ENCODE data around the gene SMARCAD1.
A peak's percentile ranks its signal among the peaks of the same experiment; 100 is the strongest.
"Not testable (repeated sequence)": the region's sequence is repeated elsewhere in the genome, so short reads cannot be mapped to it uniquely, and the experiment has no call there.

The SMARCAD1 gene

GRCh38 chr4:94302191-94302590, 94.5 kb downstream of the SMARCAD1 start:
- DNase-seq, result no peak

- DNase-seq, result peak in 2 of 3 experiments; percentile 19 to 67
Observed at GRCh38 chr4:94304365-94304971, 96.8 kb downstream of the SMARCAD1 start.

- DNase-seq, result no peak
Observed at GRCh38 chr4:94305466-94306225, 98.0 kb downstream of the SMARCAD1 start.

- no peak for DNase-seq
Observed at GRCh38 chr4:94306713-94307112, 99.0 kb downstream of the SMARCAD1 start.

- no peak for DNase-seq
Observed at GRCh38 chr4:94307231-94307871, 99.7 kb downstream of the SMARCAD1 start.

- DNase-seq, result not testable (repeated sequence)
Observed at GRCh38 chr4:94319927-94320326, 112.3 kb downstream of the SMARCAD1 start.

- DNase-seq, result no peak
Observed at GRCh38 chr4:94325835-94326234, 118.2 kb downstream of the SMARCAD1 start.

GRCh38 chr4:94329933-94330332, 122.3 kb downstream of the SMARCAD1 start:
- DNase-seq, result no peak

- no peak for DNase-seq
Observed at GRCh38 chr4:94332983-94333590, 125.4 kb downstream of the SMARCAD1 start.

GRCh38 chr4:94333866-94334265, 126.2 kb downstream of the SMARCAD1 start:
- DNase-seq, result no peak

- DNase-seq, result no peak
Observed at GRCh38 chr4:94334476-94334875, 126.8 kb downstream of the SMARCAD1 start.

- DNase-seq, result no peak
Observed at GRCh38 chr4:94334962-94335361, 127.3 kb downstream of the SMARCAD1 start.

- DNase-seq, result no peak
Observed at GRCh38 chr4:94336303-94336702, 128.6 kb downstream of the SMARCAD1 start.

- DNase-seq, result not testable (repeated sequence)
Observed at GRCh38 chr4:94336791-94337190, 129.1 kb downstream of the SMARCAD1 start.

GRCh38 chr4:94338681-94339351, 131.2 kb downstream of the SMARCAD1 start:
- no peak for DNase-seq

GRCh38 chr4:94339779-94340178, 132.1 kb downstream of the SMARCAD1 start:
- no peak for DNase-seq
